Sigmoid colon (tissue), 4 donors: Measurements from ENCODE around the gene APCS.

Experiments
- POLR2A ChIP-seq, 2 donors: fragments of 450-650 bp; IDR thresholded peaks; one replicate each; pipeline ENCODE4 v1.6.1; 2016; ENCODE audit warnings: antibody characterized with exemption in 2 of 2, mild to moderate bottlenecking in 2 of 2, moderate library complexity in 2 of 2
- POLR2AphosphoS5 ChIP-seq, 4 donors: sonication (generic); formaldehyde crosslinking; IDR thresholded peaks; one replicate each; pipeline ENCODE4 v1.6.1; 2017; ENCODE audit warnings: antibody characterized with exemption in 4 of 4
- TF ChIP-seq, protein P1 (sequence below), 4 experiments: fragments of 450-650 bp in 3 of 4; fragments of 200-600 bp in 1 of 4; IDR thresholded peaks; one replicate each; pipeline ENCODE4 v1.5.1; 2016 to 2019; ENCODE audit warnings: antibody characterized with exemption in 4 of 4, mild to moderate bottlenecking in 3 of 4, moderate library complexity in 2 of 4

DNA sequence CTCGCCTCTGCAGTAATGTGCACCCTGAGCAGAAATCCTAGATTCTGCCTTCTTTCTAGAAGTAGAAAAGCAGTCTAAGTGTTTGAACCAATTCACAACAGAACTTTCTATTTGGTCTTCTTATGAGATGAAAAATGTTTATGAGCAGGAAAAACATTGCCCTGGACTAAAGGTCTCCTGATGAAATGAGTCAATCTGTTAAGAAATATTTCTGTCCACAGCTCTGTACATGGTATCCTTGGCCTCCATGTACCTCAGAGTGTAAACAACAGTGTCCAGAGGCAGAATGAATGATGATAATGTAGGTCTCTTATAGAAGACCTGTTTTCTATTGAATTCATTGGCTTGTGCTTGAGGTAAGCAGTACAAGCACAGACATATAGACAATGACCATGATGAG, 6.2 kb upstream of the APCS start:
- TF ChIP-seq, protein P1, sequence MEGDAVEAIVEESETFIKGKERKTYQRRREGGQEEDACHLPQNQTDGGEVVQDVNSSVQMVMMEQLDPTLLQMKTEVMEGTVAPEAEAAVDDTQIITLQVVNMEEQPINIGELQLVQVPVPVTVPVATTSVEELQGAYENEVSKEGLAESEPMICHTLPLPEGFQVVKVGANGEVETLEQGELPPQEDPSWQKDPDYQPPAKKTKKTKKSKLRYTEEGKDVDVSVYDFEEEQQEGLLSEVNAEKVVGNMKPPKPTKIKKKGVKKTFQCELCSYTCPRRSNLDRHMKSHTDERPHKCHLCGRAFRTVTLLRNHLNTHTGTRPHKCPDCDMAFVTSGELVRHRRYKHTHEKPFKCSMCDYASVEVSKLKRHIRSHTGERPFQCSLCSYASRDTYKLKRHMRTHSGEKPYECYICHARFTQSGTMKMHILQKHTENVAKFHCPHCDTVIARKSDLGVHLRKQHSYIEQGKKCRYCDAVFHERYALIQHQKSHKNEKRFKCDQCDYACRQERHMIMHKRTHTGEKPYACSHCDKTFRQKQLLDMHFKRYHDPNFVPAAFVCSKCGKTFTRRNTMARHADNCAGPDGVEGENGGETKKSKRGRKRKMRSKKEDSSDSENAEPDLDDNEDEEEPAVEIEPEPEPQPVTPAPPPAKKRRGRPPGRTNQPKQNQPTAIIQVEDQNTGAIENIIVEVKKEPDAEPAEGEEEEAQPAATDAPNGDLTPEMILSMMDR (IDR thresholded peaks at IDR 0.05) = no peak
- no peak for TF ChIP-seq POLR2A (IDR thresholded peaks at IDR 0.05)
- no peak for TF ChIP-seq POLR2AphosphoS5 (IDR thresholded peaks at IDR 0.05)
